Sigmoid colon (tissue), 4 donors: Measurements from ENCODE around the gene DCAF12L2.

Experiments
- CTCF ChIP-seq, 4 experiments: fragments of 450-650 bp in 3 of 4; fragments of 200-600 bp in 1 of 4; IDR thresholded peaks; one replicate each; pipeline ENCODE4 v1.5.1; 2016 to 2019; ENCODE audit warnings: antibody characterized with exemption in 4 of 4, mild to moderate bottlenecking in 3 of 4, moderate library complexity in 2 of 4
- EP300 ChIP-seq, 4 donors: sonication (generic); formaldehyde crosslinking; IDR thresholded peaks; one replicate each; pipeline ENCODE4 v1.6.1; 2017; ENCODE audit warnings: antibody characterized with exemption in 4 of 4

- TF ChIP-seq EP300 (IDR thresholded peaks at IDR 0.05) (no peak), CTCF (IDR thresholded peaks at IDR 0.05) (no peak)
Observed at GRCh38 chrX:126165401-126165720, 728 bp downstream of the DCAF12L2 start.
